Pulmonary artery endothelial cell (primary cell): Measurements from ENCODE around the gene GRM7. TPM values are rescaled to one million over a fixed set of nuclear protein-coding genes. Genes with fewer than 3 reads are reported as not detected.

Experiments used
- DNase-seq: peaks from one replicate; pipeline ENCODE4 v3.0.0-alpha.2; 2011; ENCODE audit warnings: low read depth, low spot score
- total RNA-seq: library from RNA; depleted of rRNA; stranded (reverse); fragments of >200 nt; gene quantifications from 2 replicates; pipeline ENCODE4 v1.2.3, GENCODE V29; 2014

GRM7 gene
- total RNA-seq, 1 donor from 2014 or later = not detected

- DNase-seq = no peak
Measured at GRCh38 chr3:7640787-7641186, 779.9 kb downstream of the GRM7 start.

GRCh38 chr3:7646851-7647250 is 785.9 kb downstream of the GRM7 start:
- DNase-seq = no peak

- no peak for DNase-seq
Measured at GRCh38 chr3:7650466-7650865, 789.6 kb downstream of the GRM7 start.

GRCh38 chr3:7651274-7651673 is 790.4 kb downstream of the GRM7 start:
- DNase-seq = no peak

GRCh38 chr3:7657214-7658112 is 796.5 kb downstream of the GRM7 start:
- DNase-seq = no peak

GRCh38 chr3:7658294-7658693 is 797.4 kb downstream of the GRM7 start:
- no peak for DNase-seq

GRCh38 chr3:7659079-7659478 is 798.2 kb downstream of the GRM7 start:
- no peak for DNase-seq

- no peak for DNase-seq
Measured at GRCh38 chr3:7663771-7664170, 802.9 kb downstream of the GRM7 start.

- DNase-seq = no peak
Measured at GRCh38 chr3:7667774-7668173, 806.9 kb downstream of the GRM7 start.

- no peak for DNase-seq
Measured at GRCh38 chr3:7669641-7670040, 808.7 kb downstream of the GRM7 start.

- no peak for DNase-seq
Measured at GRCh38 chr3:7678521-7678920, 817.6 kb downstream of the GRM7 start.

GRCh38 chr3:7682822-7683229 is 821.9 kb downstream of the GRM7 start:
- DNase-seq = peak; percentile 96

GRCh38 chr3:7683426-7683825 is 822.5 kb downstream of the GRM7 start:
- DNase-seq = no peak

- no peak for DNase-seq
Measured at GRCh38 chr3:7684182-7684715, 823.3 kb downstream of the GRM7 start.

- no peak for DNase-seq
Measured at GRCh38 chr3:7687428-7688147, 826.7 kb downstream of the GRM7 start.

- DNase-seq = no peak
Measured at GRCh38 chr3:7692866-7693265, 832.0 kb downstream of the GRM7 start.

GRCh38 chr3:7693976-7694375 is 833.1 kb downstream of the GRM7 start:
- no peak for DNase-seq

- no peak for DNase-seq
Measured at GRCh38 chr3:7695049-7695448, 834.1 kb downstream of the GRM7 start.

GRCh38 chr3:7696320-7696719 is 835.4 kb downstream of the GRM7 start:
- DNase-seq = no peak

GRCh38 chr3:7697548-7697947 is 836.6 kb downstream of the GRM7 start:
- no peak for DNase-seq

GRCh38 chr3:7700539-7700938 is 839.6 kb downstream of the GRM7 start:
- no peak for DNase-seq

GRCh38 chr3:7700977-7701376 is 840.1 kb downstream of the GRM7 start:
- DNase-seq = no peak
